H1 (cell line): ENCODE results near the gene ADAMTSL2.

Experiments
- TF ChIP-seq, protein P1 (sequence below): IDR thresholded peaks from 2 replicates; pipeline ENCODE4 v1.6.1; 2011; ENCODE audit warnings: low read length, improper control_type of control experiment
- TF ChIP-seq, protein P2 (sequence below), 3 experiments: IDR thresholded peaks; 1 replicate in 2 of 3; 2 replicates in 1 of 3; pipeline versions ENCODE4 v1.5.1 to v1.6.1; 2011; ENCODE audit warnings: low read length in 3 of 3, mild to moderate bottlenecking in 3 of 3, inconsistent platforms in 2 of 3, low read depth in 1 of 3, moderate library complexity in 1 of 3; ENCODE audit not compliant: insufficient read depth in 1 of 3; ENCODE audit errors: control extremely low read depth in 1 of 3

DNA sequence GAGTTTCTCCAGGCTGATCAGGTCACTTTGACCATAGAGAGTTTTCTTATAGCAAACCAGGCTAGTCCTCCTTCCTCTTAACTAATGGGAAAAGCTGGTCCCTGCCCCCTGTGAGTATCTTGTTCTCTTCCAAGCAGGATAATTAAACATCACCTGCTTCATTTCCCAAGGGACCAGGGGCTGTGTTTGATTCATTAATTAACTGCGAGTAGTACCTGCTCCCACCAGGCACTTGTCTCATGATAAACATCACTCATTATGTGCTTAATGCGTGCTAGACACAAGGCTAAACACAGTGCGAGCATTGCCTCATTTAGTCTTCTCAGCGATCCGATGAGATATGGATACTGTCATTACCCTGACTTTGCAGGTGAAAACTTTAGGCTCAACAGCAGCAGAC, 76.3 kb downstream of the ADAMTSL2 start:
- TF ChIP-seq, protein P1, sequence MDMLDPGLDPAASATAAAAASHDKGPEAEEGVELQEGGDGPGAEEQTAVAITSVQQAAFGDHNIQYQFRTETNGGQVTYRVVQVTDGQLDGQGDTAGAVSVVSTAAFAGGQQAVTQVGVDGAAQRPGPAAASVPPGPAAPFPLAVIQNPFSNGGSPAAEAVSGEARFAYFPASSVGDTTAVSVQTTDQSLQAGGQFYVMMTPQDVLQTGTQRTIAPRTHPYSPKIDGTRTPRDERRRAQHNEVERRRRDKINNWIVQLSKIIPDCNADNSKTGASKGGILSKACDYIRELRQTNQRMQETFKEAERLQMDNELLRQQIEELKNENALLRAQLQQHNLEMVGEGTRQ: no peak
- TF ChIP-seq, protein P2, sequence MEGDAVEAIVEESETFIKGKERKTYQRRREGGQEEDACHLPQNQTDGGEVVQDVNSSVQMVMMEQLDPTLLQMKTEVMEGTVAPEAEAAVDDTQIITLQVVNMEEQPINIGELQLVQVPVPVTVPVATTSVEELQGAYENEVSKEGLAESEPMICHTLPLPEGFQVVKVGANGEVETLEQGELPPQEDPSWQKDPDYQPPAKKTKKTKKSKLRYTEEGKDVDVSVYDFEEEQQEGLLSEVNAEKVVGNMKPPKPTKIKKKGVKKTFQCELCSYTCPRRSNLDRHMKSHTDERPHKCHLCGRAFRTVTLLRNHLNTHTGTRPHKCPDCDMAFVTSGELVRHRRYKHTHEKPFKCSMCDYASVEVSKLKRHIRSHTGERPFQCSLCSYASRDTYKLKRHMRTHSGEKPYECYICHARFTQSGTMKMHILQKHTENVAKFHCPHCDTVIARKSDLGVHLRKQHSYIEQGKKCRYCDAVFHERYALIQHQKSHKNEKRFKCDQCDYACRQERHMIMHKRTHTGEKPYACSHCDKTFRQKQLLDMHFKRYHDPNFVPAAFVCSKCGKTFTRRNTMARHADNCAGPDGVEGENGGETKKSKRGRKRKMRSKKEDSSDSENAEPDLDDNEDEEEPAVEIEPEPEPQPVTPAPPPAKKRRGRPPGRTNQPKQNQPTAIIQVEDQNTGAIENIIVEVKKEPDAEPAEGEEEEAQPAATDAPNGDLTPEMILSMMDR (IDR thresholded peaks at IDR 0.05; ENCODE audit: control extremely low read depth in 1 of 3, insufficient read depth in 1 of 3, low read depth in 1 of 3, low read length in 3 of 3): no peak
